ENCODE results near the gene SERP2.

DNA sequence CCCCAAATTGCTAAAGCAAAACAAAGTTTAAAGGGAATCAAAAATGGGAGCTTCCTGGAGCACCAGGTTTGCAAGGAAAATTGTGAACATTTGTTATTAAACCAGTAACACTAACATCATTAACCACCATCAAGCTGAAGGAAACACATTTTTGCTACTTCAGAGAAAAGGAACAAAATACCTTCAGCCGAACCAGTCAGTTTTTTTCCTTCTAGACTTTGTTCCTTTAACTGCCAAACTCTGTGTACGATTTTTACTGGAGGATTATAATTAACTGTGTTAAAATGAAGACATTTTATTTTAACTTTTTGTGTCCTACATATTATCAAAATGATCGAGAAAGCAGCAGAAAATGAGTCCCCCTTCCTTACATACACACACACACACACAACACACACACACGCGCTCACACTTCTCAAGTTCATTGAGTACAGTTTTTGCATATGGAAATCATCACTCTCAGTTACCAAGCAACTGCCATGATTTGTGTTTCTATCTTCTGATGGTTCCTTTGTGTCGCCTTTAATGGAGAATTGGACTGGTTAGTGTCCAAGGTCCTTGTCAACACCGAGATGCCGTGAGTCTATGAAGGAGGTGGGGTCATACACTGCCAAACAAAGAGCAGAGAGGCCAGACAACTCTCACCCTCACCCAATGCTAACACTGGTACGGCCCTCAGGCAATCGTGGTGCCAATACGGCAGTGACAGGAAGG, 9.8 kb upstream of the SERP2 start:
- no peak for TF ChIP-seq POLR2AphosphoS5 (IDR thresholded peaks at IDR 0.05)
- no peak for TF ChIP-seq CTCF (IDR thresholded peaks at IDR 0.05)
- TF ChIP-seq POLR2A (IDR thresholded peaks at IDR 0.05) = no peak

Data from prostate gland (tissue), 2 donors.